DOHH2 (cell line): ENCODE measurements around the gene ABTB1.

ENCODE experiments used
- EZH2phosphoT487 ChIP-seq: fragments of 200-600 bp; sonication (generic); IDR thresholded peaks from 2 replicates; pipeline ENCODE4 v1.6.1; 2017; ENCODE audit warnings: borderline replicate concordance, mild to moderate bottlenecking, antibody characterized with exemption, low read length, moderate library complexity, mixed read lengths
- TF ChIP-seq, protein P1 (sequence below): fragments of 200-600 bp; sonication (generic); IDR thresholded peaks from one replicate; pipeline ENCODE4 v1.5.1; 2014; ENCODE audit warnings: antibody characterized with exemption, mild to moderate bottlenecking, low read depth, low read length; ENCODE audit not compliant: poor library complexity, severe bottlenecking

- TF ChIP-seq, protein P1, sequence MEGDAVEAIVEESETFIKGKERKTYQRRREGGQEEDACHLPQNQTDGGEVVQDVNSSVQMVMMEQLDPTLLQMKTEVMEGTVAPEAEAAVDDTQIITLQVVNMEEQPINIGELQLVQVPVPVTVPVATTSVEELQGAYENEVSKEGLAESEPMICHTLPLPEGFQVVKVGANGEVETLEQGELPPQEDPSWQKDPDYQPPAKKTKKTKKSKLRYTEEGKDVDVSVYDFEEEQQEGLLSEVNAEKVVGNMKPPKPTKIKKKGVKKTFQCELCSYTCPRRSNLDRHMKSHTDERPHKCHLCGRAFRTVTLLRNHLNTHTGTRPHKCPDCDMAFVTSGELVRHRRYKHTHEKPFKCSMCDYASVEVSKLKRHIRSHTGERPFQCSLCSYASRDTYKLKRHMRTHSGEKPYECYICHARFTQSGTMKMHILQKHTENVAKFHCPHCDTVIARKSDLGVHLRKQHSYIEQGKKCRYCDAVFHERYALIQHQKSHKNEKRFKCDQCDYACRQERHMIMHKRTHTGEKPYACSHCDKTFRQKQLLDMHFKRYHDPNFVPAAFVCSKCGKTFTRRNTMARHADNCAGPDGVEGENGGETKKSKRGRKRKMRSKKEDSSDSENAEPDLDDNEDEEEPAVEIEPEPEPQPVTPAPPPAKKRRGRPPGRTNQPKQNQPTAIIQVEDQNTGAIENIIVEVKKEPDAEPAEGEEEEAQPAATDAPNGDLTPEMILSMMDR, result no peak
- TF ChIP-seq EZH2phosphoT487, result no peak
These were observed 14.5 kb upstream of the ABTB1 start for GRCh38 chr3:127658234-127658633.
